Parathyroid adenoma (tissue), 2 donors: Measurements from ENCODE around the gene LAMB1.
A peak's percentile ranks its signal among the peaks of the same experiment; 100 is the strongest.

Experiments
- H2AFZ ChIP-seq: fragments of 300-600 bp; sonication (generic); one replicate; pipeline ENCODE4 v1.7.0; 2017; ENCODE audit warnings: antibody characterized with exemption, mild to moderate bottlenecking
- H3K27ac ChIP-seq: fragments of 300-600 bp; sonication (generic); one replicate; pipeline ENCODE4 v1.7.0; 2017
- H3K27me3 ChIP-seq: fragments of 300-600 bp; sonication (generic); one replicate; pipeline ENCODE4 v1.7.0; 2017; ENCODE audit warnings: low read length; ENCODE audit not compliant: control insufficient read depth, insufficient read depth
- H3K36me3 ChIP-seq: fragments of 300-600 bp; sonication (generic); one replicate; pipeline ENCODE4 v1.7.0; 2017; ENCODE audit warnings: low read length; ENCODE audit not compliant: control insufficient read depth, insufficient read depth
- H3K4me1 ChIP-seq: fragments of 300-600 bp; sonication (generic); one replicate; pipeline ENCODE4 v1.7.0; 2017; ENCODE audit warnings: control low read depth
- H3K4me2 ChIP-seq: fragments of 300-600 bp; sonication (generic); one replicate; pipeline ENCODE4 v1.7.0; 2017; ENCODE audit warnings: low read length
- H3K4me3 ChIP-seq: fragments of 300-600 bp; sonication (generic); one replicate; pipeline ENCODE4 v1.7.0; 2017; ENCODE audit warnings: low read depth, low read length
- H3K79me2 ChIP-seq: fragments of 300-600 bp; sonication (generic); one replicate; pipeline ENCODE4 v1.7.0; 2017; ENCODE audit warnings: control low read depth
- H3K9ac ChIP-seq: fragments of 300-600 bp; sonication (generic); one replicate; pipeline ENCODE4 v1.7.0; 2017; ENCODE audit warnings: mild to moderate bottlenecking
- H3K9me3 ChIP-seq: fragments of 300-600 bp; sonication (generic); one replicate; pipeline ENCODE4 v1.7.0; 2017; ENCODE audit warnings: low read length; ENCODE audit not compliant: control insufficient read depth
- TF ChIP-seq, protein P1 (sequence below): fragments of 300-600 bp; sonication (generic); IDR thresholded peaks from one replicate; pipeline ENCODE4 v1.7.0; 2017; ENCODE audit warnings: antibody characterized with exemption, mild to moderate bottlenecking
- donor health status: primary hyperparathyroidism.

LAMB1 gene

DNA sequence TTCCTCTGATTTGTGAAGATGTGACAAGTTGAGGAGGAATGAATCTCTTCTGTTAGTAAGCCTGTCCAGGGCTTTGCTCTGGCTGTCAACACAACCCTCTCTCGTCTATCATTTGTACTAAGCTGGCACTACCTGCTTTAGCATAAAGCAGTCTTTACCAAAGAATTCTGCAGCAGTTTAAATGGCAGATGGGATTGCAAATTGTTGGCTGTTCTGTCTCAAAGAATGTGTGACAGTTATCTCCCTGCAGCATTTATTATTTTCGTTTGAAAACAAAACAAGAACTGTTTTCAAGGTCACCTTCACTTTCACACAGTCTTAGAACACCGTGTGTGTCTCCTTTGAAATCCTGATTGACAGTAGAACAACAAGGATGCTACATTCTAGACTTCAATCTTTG, 4.8 kb upstream of the LAMB1 start:
- Histone ChIP-seq H3K27me3 (no peaks in the 10 kb centered on the region), H3K27ac (no peak overlapping the region), H3K4me1 (peaks cover 11% of the 10 kb centered on the region), H3K36me3 (no peaks in the 10 kb centered on the region), H3K79me2 (no peaks in the 10 kb centered on the region), H3K9ac (no peak overlapping the region), H3K9me3 (no peaks in the 10 kb centered on the region), H3K4me3 (no peak overlapping the region), H3K4me2 (peak overlapping the region; percentile 9), H2AFZ (peak overlapping the region; percentile 45)
- TF ChIP-seq, protein P1, sequence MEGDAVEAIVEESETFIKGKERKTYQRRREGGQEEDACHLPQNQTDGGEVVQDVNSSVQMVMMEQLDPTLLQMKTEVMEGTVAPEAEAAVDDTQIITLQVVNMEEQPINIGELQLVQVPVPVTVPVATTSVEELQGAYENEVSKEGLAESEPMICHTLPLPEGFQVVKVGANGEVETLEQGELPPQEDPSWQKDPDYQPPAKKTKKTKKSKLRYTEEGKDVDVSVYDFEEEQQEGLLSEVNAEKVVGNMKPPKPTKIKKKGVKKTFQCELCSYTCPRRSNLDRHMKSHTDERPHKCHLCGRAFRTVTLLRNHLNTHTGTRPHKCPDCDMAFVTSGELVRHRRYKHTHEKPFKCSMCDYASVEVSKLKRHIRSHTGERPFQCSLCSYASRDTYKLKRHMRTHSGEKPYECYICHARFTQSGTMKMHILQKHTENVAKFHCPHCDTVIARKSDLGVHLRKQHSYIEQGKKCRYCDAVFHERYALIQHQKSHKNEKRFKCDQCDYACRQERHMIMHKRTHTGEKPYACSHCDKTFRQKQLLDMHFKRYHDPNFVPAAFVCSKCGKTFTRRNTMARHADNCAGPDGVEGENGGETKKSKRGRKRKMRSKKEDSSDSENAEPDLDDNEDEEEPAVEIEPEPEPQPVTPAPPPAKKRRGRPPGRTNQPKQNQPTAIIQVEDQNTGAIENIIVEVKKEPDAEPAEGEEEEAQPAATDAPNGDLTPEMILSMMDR: no peak

- H3K27me3 ChIP-seq: no peaks in the 10 kb centered on the region
- H3K27ac ChIP-seq: no peak overlapping the region
- no peaks in the 10 kb centered on the region for H3K79me2 ChIP-seq
- H3K36me3 ChIP-seq: no peaks in the 10 kb centered on the region
- H3K9me3 ChIP-seq: no peaks in the 10 kb centered on the region
- H3K4me2 ChIP-seq: no peak overlapping the region
- peaks cover 11% of the 10 kb centered on the region for H3K4me1 ChIP-seq
- H2AFZ ChIP-seq: peak overlapping the region; percentile 56
- H3K9ac ChIP-seq: no peak overlapping the region
- TF ChIP-seq, protein P1: no peak
- no peak overlapping the region for H3K4me3 ChIP-seq
Measured at GRCh38 chr7:108007261-108007660, 4.3 kb upstream of the LAMB1 start.

DNA sequence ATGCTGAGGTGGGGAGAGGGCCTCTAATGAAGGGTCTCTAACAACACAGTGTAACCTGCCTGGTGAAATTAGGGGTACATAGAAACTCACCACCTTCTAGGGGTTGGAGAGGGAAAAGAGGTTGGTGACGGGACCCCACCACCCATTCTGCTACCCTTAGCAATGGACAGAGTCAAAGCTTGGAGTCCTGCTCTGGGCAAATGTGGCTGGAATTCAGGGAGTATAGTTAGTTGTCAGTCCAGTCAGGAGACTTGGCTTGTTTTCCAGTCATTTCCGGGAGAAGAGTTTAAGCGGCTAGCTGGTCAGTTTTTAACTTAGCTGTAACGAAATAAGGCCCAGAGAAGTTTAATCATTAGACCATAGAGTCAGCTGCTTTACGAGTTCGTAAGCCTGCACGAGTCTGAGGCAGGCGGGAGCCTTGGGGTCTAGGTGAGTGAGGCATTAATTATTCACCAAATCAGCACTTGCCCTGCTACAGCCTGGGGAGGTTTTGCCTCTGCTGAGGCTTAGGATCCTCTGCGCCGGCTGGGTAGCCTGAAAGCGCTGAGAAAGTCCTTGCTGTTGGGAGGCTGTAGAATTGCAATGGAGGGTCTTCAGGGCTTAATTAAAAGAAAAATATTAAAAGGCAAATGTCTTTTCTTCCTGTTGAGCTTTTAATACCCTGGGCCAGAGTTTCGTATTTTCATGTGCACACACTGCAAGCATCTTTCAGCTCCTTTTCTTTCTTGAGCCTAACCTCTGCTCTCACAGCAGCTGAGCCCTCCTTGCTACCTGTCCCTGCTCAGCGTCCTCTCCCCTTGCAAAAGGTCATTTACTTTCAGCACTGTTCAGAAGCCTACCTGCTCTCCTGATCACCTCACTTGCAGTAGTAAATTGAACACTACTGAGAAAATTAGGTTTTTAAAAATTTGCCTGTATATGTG, 1.5 kb upstream of the LAMB1 start:
- TF ChIP-seq, protein P1: no peak
- Histone ChIP-seq H3K4me1 (peaks cover 7% of the 10 kb centered on the region), H3K36me3 (no peaks in the 10 kb centered on the region), H3K79me2 (no peaks in the 10 kb centered on the region), H3K9ac (no peak overlapping the region), H3K27me3 (no peaks in the 10 kb centered on the region), H3K4me3 (no peak overlapping the region), H3K4me2 (no peak overlapping the region), H3K27ac (no peak overlapping the region), H2AFZ (peak overlapping the region; percentile 25), H3K9me3 (no peaks in the 10 kb centered on the region)

- Histone ChIP-seq H3K27me3 (no peaks in the 10 kb centered on the region), H3K36me3 (no peaks in the 10 kb centered on the region), H3K4me1 (peaks cover 7% of the 10 kb centered on the region), H3K27ac (no peak overlapping the region), H3K79me2 (no peaks in the 10 kb centered on the region), H3K4me3 (peak overlapping the region; percentile 73), H3K9ac (no peak overlapping the region), H3K4me2 (peak overlapping the region; percentile 91), H2AFZ (peak overlapping the region; percentile 63), H3K9me3 (no peaks in the 10 kb centered on the region)
- TF ChIP-seq, protein P1: no peak
Measured at GRCh38 chr7:108003599-108003935, 606 bp upstream of the LAMB1 start.
